Vagina (tissue), 2 donors: Measurements from ENCODE around the gene CORIN.

Experiments
- POLR2A ChIP-seq, 2 donors: fragments of 450-650 bp; IDR thresholded peaks; one replicate each; pipeline ENCODE4 v1.6.1; 2017; ENCODE audit warnings: antibody characterized with exemption in 2 of 2, mild to moderate bottlenecking in 2 of 2, moderate library complexity in 2 of 2
- POLR2AphosphoS5 ChIP-seq, 2 donors: sonication (generic); formaldehyde crosslinking; IDR thresholded peaks; one replicate each; pipeline ENCODE4 v1.9.0; 2017; ENCODE audit warnings: antibody characterized with exemption in 2 of 2, mild to moderate bottlenecking in 2 of 2, low read depth in 1 of 2; ENCODE audit not compliant: insufficient read depth in 1 of 2
- TF ChIP-seq, protein P1 (sequence below), 3 experiments: fragments of 450-650 bp in 2 of 3; fragments of 200-600 bp in 1 of 3; sonication (generic) in 1 of 3; IDR thresholded peaks; one replicate each; pipeline ENCODE4 v1.5.1; 2017 to 2019; ENCODE audit warnings: antibody characterized with exemption in 3 of 3, mild to moderate bottlenecking in 2 of 3, moderate library complexity in 2 of 3

DNA sequence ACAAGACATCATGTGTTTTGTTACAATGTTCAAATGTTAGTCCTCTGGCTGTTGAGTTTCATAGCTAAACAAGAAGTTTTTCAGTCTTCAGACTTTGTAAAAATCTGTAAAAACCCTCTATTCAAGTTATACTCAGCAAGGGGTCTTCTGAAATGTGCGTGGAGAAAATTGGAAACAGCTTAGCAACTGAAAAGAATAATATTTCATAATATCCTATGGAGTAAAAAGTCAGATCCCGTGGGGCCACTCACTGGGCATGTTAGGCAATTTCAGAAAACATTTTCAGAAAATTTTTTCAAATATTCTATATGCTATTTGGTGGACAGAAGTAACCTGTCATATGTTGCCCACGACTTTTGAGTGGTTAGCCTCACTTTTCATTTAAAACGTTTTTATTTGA, 118.3 kb downstream of the CORIN start:
- TF ChIP-seq, protein P1, sequence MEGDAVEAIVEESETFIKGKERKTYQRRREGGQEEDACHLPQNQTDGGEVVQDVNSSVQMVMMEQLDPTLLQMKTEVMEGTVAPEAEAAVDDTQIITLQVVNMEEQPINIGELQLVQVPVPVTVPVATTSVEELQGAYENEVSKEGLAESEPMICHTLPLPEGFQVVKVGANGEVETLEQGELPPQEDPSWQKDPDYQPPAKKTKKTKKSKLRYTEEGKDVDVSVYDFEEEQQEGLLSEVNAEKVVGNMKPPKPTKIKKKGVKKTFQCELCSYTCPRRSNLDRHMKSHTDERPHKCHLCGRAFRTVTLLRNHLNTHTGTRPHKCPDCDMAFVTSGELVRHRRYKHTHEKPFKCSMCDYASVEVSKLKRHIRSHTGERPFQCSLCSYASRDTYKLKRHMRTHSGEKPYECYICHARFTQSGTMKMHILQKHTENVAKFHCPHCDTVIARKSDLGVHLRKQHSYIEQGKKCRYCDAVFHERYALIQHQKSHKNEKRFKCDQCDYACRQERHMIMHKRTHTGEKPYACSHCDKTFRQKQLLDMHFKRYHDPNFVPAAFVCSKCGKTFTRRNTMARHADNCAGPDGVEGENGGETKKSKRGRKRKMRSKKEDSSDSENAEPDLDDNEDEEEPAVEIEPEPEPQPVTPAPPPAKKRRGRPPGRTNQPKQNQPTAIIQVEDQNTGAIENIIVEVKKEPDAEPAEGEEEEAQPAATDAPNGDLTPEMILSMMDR (IDR thresholded peaks at IDR 0.05) = no peak
- no peak for TF ChIP-seq POLR2AphosphoS5 (IDR thresholded peaks at IDR 0.05; ENCODE audit: insufficient read depth in 1 of 2, low read depth in 1 of 2)
- no peak for TF ChIP-seq POLR2A (IDR thresholded peaks at IDR 0.05)
